ENCODE results near the gene TMC8.
"Not testable (repeated sequence)": the region's sequence is repeated elsewhere in the genome, so short reads cannot be mapped to it uniquely, and the experiment has no call there.

Gene TMC8

GRCh38 chr17:78138204-78139060 is 7.9 kb downstream of the TMC8 start:
- no peak for DNase-seq

GRCh38 chr17:78139861-78140168 is 9.2 kb downstream of the TMC8 start:
- DNase-seq: not testable (repeated sequence)

- DNase-seq: peak; percentile 93
Measured at GRCh38 chr17:78140169-78141051, 9.8 kb downstream of the TMC8 start.

GRCh38 chr17:78141437-78142118 is 11.0 kb downstream of the TMC8 start:
- no peak for DNase-seq

GRCh38 chr17:78142119-78142861 is 11.7 kb downstream of the TMC8 start:
- peak; percentile 75 for DNase-seq

GRCh38 chr17:78143214-78144146 is 12.9 kb downstream of the TMC8 start:
- no peak for DNase-seq

GRCh38 chr17:78144147-78144719 is 13.7 kb downstream of the TMC8 start:
- DNase-seq: peak; percentile 97

- DNase-seq: peak; percentile 45
Measured at GRCh38 chr17:78144736-78145641, 14.4 kb downstream of the TMC8 start.

- no peak for DNase-seq
Measured at GRCh38 chr17:78146471-78146869, 15.9 kb downstream of the TMC8 start.

- no peak for DNase-seq
Measured at GRCh38 chr17:78146881-78147280, 16.3 kb downstream of the TMC8 start.

GRCh38 chr17:78147315-78147998 is 16.9 kb downstream of the TMC8 start:
- DNase-seq: peak; percentile 78

GRCh38 chr17:78148286-78149016 is 17.9 kb downstream of the TMC8 start:
- no peak for DNase-seq

GRCh38 chr17:78151514-78152008 is 21.0 kb downstream of the TMC8 start:
- no peak for DNase-seq

GRCh38 chr17:78154903-78155811 is 24.6 kb downstream of the TMC8 start:
- DNase-seq: peak; percentile 92

- DNase-seq: no peak
Measured at GRCh38 chr17:78159575-78160158, 29.1 kb downstream of the TMC8 start.

GRCh38 chr17:78163881-78164747 is 33.5 kb downstream of the TMC8 start:
- DNase-seq: peak; percentile 34

All from RPMI8226 (cell line).